ENCODE data around the gene TPM4.
"Not testable (repeated sequence)": the region's sequence is repeated elsewhere in the genome, so short reads cannot be mapped to it uniquely, and the experiment has no call there.

Gene TPM4

DNA sequence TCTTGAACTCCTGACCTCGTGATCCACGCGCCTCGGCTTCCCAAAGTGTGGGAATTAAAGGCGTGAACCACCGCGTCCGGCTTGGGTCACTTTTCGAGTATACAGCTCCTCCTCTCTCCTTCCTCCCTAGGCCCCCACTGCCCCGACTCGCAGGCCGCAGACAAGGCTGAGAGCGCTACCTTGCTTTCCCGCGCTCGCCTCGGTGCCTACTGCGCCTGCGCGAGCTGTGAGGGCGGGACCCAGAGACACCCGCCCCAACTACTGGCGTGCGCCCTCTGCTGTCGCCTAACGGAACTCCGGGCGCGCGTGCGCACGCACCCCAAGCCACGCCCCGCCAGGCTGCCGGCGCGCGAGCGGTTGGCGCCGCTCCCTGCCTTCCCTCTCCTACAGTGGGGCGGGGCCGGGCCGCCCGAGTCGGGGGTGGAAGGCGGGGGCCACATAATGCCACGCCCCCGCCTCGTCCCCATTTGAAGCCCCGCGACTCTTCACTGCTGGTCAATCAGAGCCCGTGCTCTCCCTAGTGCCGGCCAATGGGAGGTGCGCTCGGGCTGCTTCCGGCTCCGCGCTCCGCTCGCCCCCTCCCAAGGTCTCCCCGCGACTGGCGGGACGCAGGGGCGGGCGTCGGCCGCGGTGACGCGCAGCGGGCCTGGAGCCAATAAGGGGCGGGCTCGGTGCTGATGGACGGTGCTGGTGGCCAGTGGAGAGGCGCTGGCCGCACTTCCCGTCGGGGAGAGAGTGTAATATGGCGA lies 35.0 kb downstream of the TPM4 start, which contains the start of gene RAB8A:
Gene RAB8A (plus strand): TSS at position 730 of the 749 bp plus-strand sequence. CDS start 13 bp downstream, at position 743.
- Mint-ChIP-seq H3K4me3 (peak within 1 kb of the TSS; percentile 94), H3K27me3 (no peaks in the 10 kb centered on the region), H3K36me3 (ENCODE audit: low read depth) (peaks cover 45% of the 10 kb centered on the region), H3K27ac (peak within 1 kb of the TSS; percentile 99), H3K9me3 (no peaks in the 10 kb centered on the region), H3K4me1 (ENCODE audit: low read depth) (peaks cover 39% of the 10 kb centered on the region)
- intact Hi-C loops (cut with micrococcal nuclease) = loop anchor here (1.0 to 5.0 kb wide), 4 partner anchors 8 to 74 kb away; partner anchors contain the start of gene FAM32A

DNA sequence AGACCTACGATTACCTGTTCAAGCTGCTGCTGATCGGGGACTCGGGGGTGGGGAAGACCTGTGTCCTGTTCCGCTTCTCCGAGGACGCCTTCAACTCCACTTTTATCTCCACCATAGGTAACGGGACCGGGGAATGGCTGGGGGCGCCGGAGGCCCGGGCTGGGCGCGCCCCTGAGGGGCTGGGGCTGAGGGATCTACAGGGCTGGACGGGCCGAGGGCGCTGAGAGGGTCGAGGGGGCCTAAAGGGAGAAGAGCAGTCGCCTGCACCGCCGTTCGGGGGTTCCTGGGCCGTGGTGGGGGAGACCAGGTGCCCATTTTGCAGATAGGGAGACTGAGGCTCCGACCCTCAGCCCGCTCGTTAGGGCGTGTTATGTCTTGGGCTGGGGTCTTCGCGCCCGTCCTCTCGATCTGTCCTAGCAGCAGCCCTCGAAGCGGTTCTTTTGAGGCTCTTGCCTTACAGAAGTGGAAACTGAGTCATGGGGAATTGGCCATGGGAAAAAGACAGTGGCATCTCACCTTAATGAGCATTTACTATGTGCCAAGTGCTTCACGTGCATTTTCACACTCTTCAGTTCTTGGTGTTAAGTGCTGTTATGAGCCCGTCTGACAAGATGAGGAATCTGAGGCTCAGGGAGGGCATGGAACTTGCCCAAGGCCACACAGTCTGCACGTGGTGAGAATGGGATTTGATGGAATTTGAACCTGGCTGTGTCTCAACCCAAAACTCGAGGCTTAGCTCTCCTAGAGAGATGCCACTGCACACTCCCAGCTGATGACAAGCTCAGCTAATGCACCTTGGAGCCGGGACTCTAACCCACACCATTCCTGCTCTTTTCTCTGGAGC lies 35.8 kb downstream of the TPM4 start:
- peak overlapping the region; percentile 94 for H3K4me3 Mint-ChIP-seq
- H3K27me3 Mint-ChIP-seq = no peaks in the 10 kb centered on the region
- H3K4me1 Mint-ChIP-seq (ENCODE audit: low read depth) = peaks cover 45% of the 10 kb centered on the region
- H3K27ac Mint-ChIP-seq = peak overlapping the region; percentile 99
- intact Hi-C loops (cut with micrococcal nuclease) = loop anchor here (1.0 to 5.0 kb wide), 4 partner anchors 7 to 73 kb away; partner anchors contain the start of gene FAM32A
- no peaks in the 10 kb centered on the region for H3K9me3 Mint-ChIP-seq
- peaks cover 52% of the 10 kb centered on the region for H3K36me3 Mint-ChIP-seq (ENCODE audit: low read depth)

- no peaks in the 10 kb centered on the region for H3K9me3 Mint-ChIP-seq
- peak overlapping the region; percentile 99 for H3K27ac Mint-ChIP-seq
- peaks cover 51% of the 10 kb centered on the region for H3K4me1 Mint-ChIP-seq (ENCODE audit: low read depth)
- H3K27me3 Mint-ChIP-seq = no peaks in the 10 kb centered on the region
- H3K4me3 Mint-ChIP-seq = peak overlapping the region; percentile 94
- intact Hi-C loops (cut with micrococcal nuclease) = loop anchor here (5.0 kb wide), 1 partner anchor 70 kb away; no protein-coding TSS in a partner anchor
- H3K36me3 Mint-ChIP-seq (ENCODE audit: low read depth) = peaks cover 58% of the 10 kb centered on the region
Measured at GRCh38 chr19:16112778-16113177, 36.5 kb downstream of the TPM4 start.

GRCh38 chr19:16113727-16114126 lies 37.4 kb downstream of the TPM4 start:
- peaks cover 61% of the 10 kb centered on the region for H3K4me1 Mint-ChIP-seq (ENCODE audit: low read depth)
- no peaks in the 10 kb centered on the region for H3K9me3 Mint-ChIP-seq
- H3K4me3 Mint-ChIP-seq = peak overlapping the region; percentile 39
- H3K36me3 Mint-ChIP-seq (ENCODE audit: low read depth) = peaks cover 68% of the 10 kb centered on the region
- intact Hi-C loops (cut with micrococcal nuclease) = loop anchor here (5.0 kb wide), 1 partner anchor 71 kb away; no protein-coding TSS in a partner anchor
- H3K27me3 Mint-ChIP-seq = no peaks in the 10 kb centered on the region
- peak overlapping the region; percentile 99 for H3K27ac Mint-ChIP-seq

DNA sequence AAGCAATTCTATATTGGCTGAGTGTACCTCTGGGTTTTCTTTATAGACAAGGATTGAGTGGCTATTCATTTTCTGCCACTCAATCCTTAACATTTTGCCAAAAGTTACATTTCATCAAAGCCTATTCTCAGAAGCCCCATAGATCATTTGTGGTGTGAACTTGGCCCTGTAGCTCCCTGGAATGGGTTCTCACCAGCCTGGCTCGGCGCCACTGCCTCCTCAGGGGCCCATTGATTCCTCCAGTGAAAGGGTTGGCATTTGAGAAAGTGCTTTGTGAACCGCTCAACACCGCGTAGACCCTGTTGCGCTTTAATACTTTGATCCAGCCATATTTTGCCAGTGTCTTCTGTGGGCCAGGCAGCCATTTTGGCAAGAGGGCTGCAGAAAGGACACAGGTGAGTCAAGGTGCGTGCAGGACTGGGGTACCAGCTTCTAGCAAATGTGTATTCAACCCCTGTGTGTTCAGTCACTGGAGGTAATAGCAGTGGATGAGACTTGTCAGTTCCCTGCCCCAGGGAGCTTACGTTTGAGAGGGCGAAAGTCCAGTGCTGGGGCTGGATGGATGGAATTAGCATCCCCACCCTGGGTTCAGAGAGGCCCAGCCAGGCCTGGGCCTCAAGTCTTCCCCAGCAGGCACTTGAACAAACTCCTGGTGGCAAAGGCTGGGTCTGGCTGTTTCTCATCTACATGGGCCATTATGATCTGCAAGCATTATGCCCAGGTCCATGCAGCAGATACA lies 39.2 kb downstream of the TPM4 start:
- peaks cover 76% of the 10 kb centered on the region for H3K4me1 Mint-ChIP-seq (ENCODE audit: low read depth)
- no peaks in the 10 kb centered on the region for H3K27me3 Mint-ChIP-seq
- intact Hi-C loops (cut with micrococcal nuclease) = no loop called here
- peak overlapping the region; percentile 99 for H3K27ac Mint-ChIP-seq
- no peaks in the 10 kb centered on the region for H3K9me3 Mint-ChIP-seq
- H3K4me3 Mint-ChIP-seq = peak overlapping the region; percentile 32
- H3K36me3 Mint-ChIP-seq (ENCODE audit: low read depth) = peaks cover 85% of the 10 kb centered on the region

DNA sequence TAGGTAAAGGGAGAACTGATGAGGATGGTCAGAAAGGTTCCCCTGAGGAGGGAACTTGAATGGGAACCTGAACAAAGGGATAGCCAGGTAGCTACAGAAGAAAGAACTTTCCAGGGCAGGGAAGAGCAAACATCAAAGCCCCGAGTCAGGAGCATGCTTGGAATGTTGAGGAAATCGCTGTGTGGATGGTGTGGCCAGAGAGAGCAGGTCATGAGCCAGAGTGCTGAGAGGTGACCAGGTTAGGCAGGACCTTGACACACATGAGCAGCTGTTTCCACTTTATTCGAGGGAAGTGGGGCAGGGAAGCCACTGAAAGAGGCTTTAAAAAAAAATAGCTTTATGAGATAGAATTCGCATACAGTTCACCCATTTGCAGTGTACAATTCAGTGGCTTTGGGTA lies 39.8 kb downstream of the TPM4 start:
- Mint-ChIP-seq H3K9me3 (no peaks in the 10 kb centered on the region), H3K36me3 (ENCODE audit: low read depth) (peaks cover 90% of the 10 kb centered on the region), H3K27ac (peak overlapping the region; percentile 99), H3K27me3 (no peaks in the 10 kb centered on the region), H3K4me3 (peak overlapping the region; percentile 17), H3K4me1 (ENCODE audit: low read depth) (peaks cover 76% of the 10 kb centered on the region)
- intact Hi-C loops (cut with micrococcal nuclease) = no loop called here

GRCh38 chr19:16117594-16118033 lies 41.3 kb downstream of the TPM4 start:
- Mint-ChIP-seq H3K4me3 (peak overlapping the region; percentile 57), H3K36me3 (ENCODE audit: low read depth) (peaks cover 94% of the 10 kb centered on the region), H3K4me1 (ENCODE audit: low read depth) (peaks cover 85% of the 10 kb centered on the region), H3K27ac (peak overlapping the region; percentile 99), H3K9me3 (no peaks in the 10 kb centered on the region), H3K27me3 (no peaks in the 10 kb centered on the region)
- intact Hi-C loops (cut with micrococcal nuclease) = loop anchor here (1.0 kb wide), 1 partner anchor 26 kb away; the partner anchor contains the start of gene HSH2D

GRCh38 chr19:16118489-16119033 lies 42.3 kb downstream of the TPM4 start:
- intact Hi-C loops (cut with micrococcal nuclease) = loop anchor here (1.0 kb wide), 2 partner anchors 7 to 25 kb away; partner anchors contain the start of genes HSH2D and RAB8A
- no peaks in the 10 kb centered on the region for H3K9me3 Mint-ChIP-seq
- H3K4me1 Mint-ChIP-seq (ENCODE audit: low read depth) = peaks cover 76% of the 10 kb centered on the region
- peaks cover 94% of the 10 kb centered on the region for H3K36me3 Mint-ChIP-seq (ENCODE audit: low read depth)
- peak overlapping the region; percentile 57 for H3K4me3 Mint-ChIP-seq
- peak overlapping the region; percentile 99 for H3K27ac Mint-ChIP-seq
- no peaks in the 10 kb centered on the region for H3K27me3 Mint-ChIP-seq

DNA sequence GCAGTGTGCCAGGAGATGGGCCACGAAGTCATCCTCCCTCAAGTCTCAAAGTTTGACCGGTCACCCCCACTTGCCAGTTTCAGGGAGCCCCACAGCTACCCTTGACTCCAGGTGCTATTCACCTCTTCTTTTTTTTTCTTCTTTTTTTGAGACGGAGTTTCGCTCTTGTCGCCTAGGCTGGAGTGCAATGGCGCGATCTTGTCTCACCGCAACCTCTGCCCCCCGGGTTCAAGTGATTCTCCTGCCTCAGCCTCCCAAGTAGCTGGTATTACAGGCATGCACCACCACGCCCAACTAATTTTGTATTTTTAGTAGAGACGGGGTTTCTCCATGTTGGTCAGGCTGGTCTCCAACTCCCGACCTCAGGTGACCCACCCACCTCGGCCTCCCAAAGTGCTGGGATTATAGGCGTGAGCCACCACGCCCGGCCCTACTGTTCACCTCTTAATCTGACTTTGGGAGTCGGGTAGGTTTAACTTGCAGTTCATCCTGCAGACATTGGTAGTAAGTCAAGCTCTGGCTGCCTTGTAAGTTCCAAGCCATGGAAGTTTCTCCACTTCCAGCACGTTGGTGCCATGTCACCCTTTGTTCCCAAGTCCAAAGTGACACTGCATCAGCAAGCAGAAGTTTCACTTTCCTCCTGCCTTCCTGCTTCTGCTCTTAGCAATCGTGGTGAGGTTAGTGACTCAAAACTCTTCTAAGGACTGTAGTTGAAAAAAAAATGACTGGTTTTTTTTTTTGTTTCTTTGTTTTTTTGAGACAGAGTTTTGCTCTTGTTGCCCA lies 43.0 kb downstream of the TPM4 start:
- Mint-ChIP-seq H3K4me1 (ENCODE audit: low read depth) (peaks cover 73% of the 10 kb centered on the region), H3K4me3 (peak overlapping the region; percentile 57), H3K27ac (peak overlapping the region; percentile 99), H3K36me3 (ENCODE audit: low read depth) (peaks cover 94% of the 10 kb centered on the region)
- H3K27me3 Mint-ChIP-seq, H3K9me3 Mint-ChIP-seq: not testable (repeated sequence)
- intact Hi-C loops (cut with micrococcal nuclease) = loop anchor here (1.0 kb wide), 1 partner anchor 8 kb away; the partner anchor contains the start of gene RAB8A

DNA sequence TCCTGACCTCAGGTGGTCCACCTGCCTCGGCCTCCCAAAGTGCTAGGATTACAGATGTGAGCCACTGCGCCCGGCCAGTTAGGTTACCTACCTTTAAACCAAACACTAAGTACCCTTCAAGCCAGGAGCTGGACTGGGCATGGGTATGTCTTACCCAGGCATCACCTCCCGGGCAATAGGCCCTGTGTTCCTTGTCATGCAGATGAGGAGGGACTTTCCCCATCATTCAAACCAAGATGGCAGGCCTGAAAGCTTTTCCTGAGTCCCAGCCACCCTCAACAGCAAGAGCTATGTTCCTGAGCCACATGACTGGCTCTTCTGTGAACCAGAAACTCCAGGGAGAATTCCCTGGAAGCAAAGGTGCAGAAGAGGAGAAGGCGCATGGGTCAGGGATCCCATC lies 44.8 kb downstream of the TPM4 start:
- H3K4me1 Mint-ChIP-seq (ENCODE audit: low read depth) = peaks cover 73% of the 10 kb centered on the region
- peak overlapping the region; percentile 99 for H3K27ac Mint-ChIP-seq

DNA sequence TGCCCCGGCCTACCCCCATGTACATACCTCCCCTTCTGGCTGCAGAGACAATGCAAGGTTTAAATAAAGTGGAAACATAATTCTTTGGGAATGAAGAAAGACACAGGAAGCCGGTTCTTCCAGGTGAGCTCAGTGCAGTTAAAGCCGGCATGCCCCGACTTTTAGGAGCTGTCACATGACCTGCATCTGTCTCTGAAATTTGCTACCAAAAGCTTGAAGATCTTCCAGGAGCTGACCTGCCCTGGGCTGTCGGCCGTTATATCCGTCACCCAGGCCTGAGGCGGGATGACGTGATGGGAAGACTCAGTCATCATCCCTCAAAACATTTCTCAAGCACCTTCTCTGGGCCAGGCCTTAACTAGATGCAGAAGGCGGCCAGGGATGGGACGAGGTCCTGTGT lies 45.7 kb downstream of the TPM4 start:
- Mint-ChIP-seq H3K27ac (peak overlapping the region; percentile 99), H3K36me3 (ENCODE audit: low read depth) (peaks cover 99% of the 10 kb centered on the region)

More for the DNA sequence above, 44.8 kb downstream of the TPM4 start:
- Mint-ChIP-seq H3K9me3 (no peaks in the 10 kb centered on the region), H3K36me3 (ENCODE audit: low read depth) (peaks cover 98% of the 10 kb centered on the region), H3K27me3 (no peaks in the 10 kb centered on the region), H3K4me3 (no peak overlapping the region)
- intact Hi-C loops (cut with micrococcal nuclease) = no loop called here

GRCh38 chr19:16124953-16125352 lies 48.7 kb downstream of the TPM4 start:
- Mint-ChIP-seq H3K4me1 (ENCODE audit: low read depth) (peaks cover 51% of the 10 kb centered on the region), H3K4me3 (no peak overlapping the region), H3K27ac (peak overlapping the region; percentile 57), H3K9me3 (no peaks in the 10 kb centered on the region), H3K36me3 (ENCODE audit: low read depth) (peaks cover 99% of the 10 kb centered on the region), H3K27me3 (no peaks in the 10 kb centered on the region)
- intact Hi-C loops (cut with micrococcal nuclease) = no loop called here

More for the DNA sequence above, 45.7 kb downstream of the TPM4 start:
- H3K27me3 Mint-ChIP-seq = no peaks in the 10 kb centered on the region
- intact Hi-C loops (cut with micrococcal nuclease) = no loop called here
- no peak overlapping the region for H3K4me3 Mint-ChIP-seq
- H3K4me1 Mint-ChIP-seq (ENCODE audit: low read depth) = peaks cover 69% of the 10 kb centered on the region
- no peaks in the 10 kb centered on the region for H3K9me3 Mint-ChIP-seq
